ENCODE measurements around the gene PIP5K1B. TPM values are rescaled to one million over a fixed set of nuclear protein-coding genes. Genes with fewer than 3 reads are reported as not detected.

The PIP5K1B gene
- total RNA-seq, 1 experiment from 2014 or later = 0.20 TPM

DNA sequence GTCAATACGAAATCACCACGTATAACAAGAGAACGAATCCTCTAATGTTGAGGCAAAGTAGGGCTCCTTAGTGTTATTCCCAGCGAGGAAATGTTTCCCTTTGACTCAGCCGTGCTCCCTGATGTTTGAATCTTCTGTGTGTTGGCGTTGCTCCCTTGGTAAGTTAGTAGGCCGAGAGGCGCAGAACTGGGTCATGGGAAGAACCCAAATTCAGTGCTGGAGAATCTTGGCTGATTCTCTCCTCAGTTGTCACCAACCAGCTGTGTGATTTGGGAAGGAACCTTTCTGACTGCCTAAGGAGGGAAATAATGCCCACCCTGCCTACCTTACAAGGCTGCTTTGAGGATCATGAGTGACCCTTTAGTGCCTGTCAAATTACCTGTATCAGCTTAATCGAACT lies 286.4 kb downstream of the PIP5K1B start:
- H3K9me2 ChIP-seq (ENCODE audit: insufficient read depth) = no peaks in the 10 kb centered on the region
- no peak overlapping the region for H3K27ac ChIP-seq (ENCODE audit: low read depth, low read length)
- no peak overlapping the region for H2AFZ ChIP-seq (ENCODE audit: low read depth, low read length, poor library complexity, severe bottlenecking)
- H3K79me2 ChIP-seq (ENCODE audit: insufficient read depth, low read length) = no peaks in the 10 kb centered on the region
- ChIA-PET RAD21 (ENCODE audit: low non-redundant PET in 1 of 2, low total read pairs in 2 of 2, uncharacterized antibody in 2 of 2, unreplicated experiment in 2 of 2) (no interaction called here), POLR2A (no interaction called here), CTCF (no interaction called here)
- no peak overlapping the region for H3K4me2 ChIP-seq (ENCODE audit: low read length)
- no peaks in the 10 kb centered on the region for H3K9me3 ChIP-seq (ENCODE audit: control insufficient read depth in 1 of 2, insufficient read depth in 1 of 2, low read depth in 1 of 2, low read length in 2 of 2)
- H3K4me3 ChIP-seq (replicated peaks in 1 of 2; ENCODE audit: low read depth in 1 of 2, low read length in 2 of 2) = no peak overlapping the region
- H4K20me1 ChIP-seq (ENCODE audit: insufficient read depth) = no peaks in the 10 kb centered on the region
- DNase-seq (ENCODE audit: low read depth, low spot score) (no peak), ATAC-seq (no peak)
- no peaks in the 10 kb centered on the region for H3K4me1 ChIP-seq (ENCODE audit: control insufficient read depth in 1 of 2, insufficient read depth in 2 of 2, low read length in 2 of 2)
- BruUV-seq (replicated peaks) = no TSS peak
- no peaks in the 10 kb centered on the region for H3K36me3 ChIP-seq (ENCODE audit: control insufficient read depth in 1 of 2, insufficient read depth in 2 of 2, low read length in 2 of 2)
- no peak for TF ChIP-seq SP1 (IDR thresholded peaks at IDR 0.05; ENCODE audit: low read depth)
- no peak for TF ChIP-seq TCF7L2 (IDR thresholded peaks at IDR 0.05; ENCODE audit: borderline replicate concordance, extremely low read depth, insufficient read depth, insufficient read length)
- TF ChIP-seq POLR2AphosphoS5 (IDR thresholded peaks at IDR 0.05; ENCODE audit: low read depth, low read length) = no peak
- TF ChIP-seq FOSL1 (IDR thresholded peaks at IDR 0.05; ENCODE audit: low read depth) = no peak
- TF ChIP-seq POLR2A (IDR thresholded peaks at IDR 0.05; ENCODE audit: borderline replicate concordance, extremely low read depth, insufficient read depth, insufficient read length) = no peak
- no peak for TF ChIP-seq EZH2phosphoT487 (IDR thresholded peaks at IDR 0.05; ENCODE audit: borderline replicate concordance)
- TF ChIP-seq CEBPB (IDR thresholded peaks at IDR 0.05; ENCODE audit: low read depth) = no peak
- no peak for TF ChIP-seq JUND (IDR thresholded peaks at IDR 0.05)
- TF ChIP-seq, protein P1, sequence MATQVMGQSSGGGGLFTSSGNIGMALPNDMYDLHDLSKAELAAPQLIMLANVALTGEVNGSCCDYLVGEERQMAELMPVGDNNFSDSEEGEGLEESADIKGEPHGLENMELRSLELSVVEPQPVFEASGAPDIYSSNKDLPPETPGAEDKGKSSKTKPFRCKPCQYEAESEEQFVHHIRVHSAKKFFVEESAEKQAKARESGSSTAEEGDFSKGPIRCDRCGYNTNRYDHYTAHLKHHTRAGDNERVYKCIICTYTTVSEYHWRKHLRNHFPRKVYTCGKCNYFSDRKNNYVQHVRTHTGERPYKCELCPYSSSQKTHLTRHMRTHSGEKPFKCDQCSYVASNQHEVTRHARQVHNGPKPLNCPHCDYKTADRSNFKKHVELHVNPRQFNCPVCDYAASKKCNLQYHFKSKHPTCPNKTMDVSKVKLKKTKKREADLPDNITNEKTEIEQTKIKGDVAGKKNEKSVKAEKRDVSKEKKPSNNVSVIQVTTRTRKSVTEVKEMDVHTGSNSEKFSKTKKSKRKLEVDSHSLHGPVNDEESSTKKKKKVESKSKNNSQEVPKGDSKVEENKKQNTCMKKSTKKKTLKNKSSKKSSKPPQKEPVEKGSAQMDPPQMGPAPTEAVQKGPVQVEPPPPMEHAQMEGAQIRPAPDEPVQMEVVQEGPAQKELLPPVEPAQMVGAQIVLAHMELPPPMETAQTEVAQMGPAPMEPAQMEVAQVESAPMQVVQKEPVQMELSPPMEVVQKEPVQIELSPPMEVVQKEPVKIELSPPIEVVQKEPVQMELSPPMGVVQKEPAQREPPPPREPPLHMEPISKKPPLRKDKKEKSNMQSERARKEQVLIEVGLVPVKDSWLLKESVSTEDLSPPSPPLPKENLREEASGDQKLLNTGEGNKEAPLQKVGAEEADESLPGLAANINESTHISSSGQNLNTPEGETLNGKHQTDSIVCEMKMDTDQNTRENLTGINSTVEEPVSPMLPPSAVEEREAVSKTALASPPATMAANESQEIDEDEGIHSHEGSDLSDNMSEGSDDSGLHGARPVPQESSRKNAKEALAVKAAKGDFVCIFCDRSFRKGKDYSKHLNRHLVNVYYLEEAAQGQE (IDR thresholded peaks at IDR 0.05; ENCODE audit: low read depth) = no peak
- TF ChIP-seq, protein P2, sequence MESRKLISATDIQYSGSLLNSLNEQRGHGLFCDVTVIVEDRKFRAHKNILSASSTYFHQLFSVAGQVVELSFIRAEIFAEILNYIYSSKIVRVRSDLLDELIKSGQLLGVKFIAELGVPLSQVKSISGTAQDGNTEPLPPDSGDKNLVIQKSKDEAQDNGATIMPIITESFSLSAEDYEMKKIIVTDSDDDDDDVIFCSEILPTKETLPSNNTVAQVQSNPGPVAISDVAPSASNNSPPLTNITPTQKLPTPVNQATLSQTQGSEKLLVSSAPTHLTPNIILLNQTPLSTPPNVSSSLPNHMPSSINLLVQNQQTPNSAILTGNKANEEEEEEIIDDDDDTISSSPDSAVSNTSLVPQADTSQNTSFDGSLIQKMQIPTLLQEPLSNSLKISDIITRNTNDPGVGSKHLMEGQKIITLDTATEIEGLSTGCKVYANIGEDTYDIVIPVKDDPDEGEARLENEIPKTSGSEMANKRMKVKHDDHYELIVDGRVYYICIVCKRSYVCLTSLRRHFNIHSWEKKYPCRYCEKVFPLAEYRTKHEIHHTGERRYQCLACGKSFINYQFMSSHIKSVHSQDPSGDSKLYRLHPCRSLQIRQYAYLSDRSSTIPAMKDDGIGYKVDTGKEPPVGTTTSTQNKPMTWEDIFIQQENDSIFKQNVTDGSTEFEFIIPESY (IDR thresholded peaks at IDR 0.05; ENCODE audit: extremely low read depth, insufficient replicate concordance, low read length) = no peak
- TF ChIP-seq, protein P3, sequence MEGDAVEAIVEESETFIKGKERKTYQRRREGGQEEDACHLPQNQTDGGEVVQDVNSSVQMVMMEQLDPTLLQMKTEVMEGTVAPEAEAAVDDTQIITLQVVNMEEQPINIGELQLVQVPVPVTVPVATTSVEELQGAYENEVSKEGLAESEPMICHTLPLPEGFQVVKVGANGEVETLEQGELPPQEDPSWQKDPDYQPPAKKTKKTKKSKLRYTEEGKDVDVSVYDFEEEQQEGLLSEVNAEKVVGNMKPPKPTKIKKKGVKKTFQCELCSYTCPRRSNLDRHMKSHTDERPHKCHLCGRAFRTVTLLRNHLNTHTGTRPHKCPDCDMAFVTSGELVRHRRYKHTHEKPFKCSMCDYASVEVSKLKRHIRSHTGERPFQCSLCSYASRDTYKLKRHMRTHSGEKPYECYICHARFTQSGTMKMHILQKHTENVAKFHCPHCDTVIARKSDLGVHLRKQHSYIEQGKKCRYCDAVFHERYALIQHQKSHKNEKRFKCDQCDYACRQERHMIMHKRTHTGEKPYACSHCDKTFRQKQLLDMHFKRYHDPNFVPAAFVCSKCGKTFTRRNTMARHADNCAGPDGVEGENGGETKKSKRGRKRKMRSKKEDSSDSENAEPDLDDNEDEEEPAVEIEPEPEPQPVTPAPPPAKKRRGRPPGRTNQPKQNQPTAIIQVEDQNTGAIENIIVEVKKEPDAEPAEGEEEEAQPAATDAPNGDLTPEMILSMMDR (IDR thresholded peaks at IDR 0.05 in 2 of 3, conservative IDR thresholded peaks at IDR 0.05 in 1 of 3; ENCODE audit: borderline replicate concordance in 1 of 3, insufficient read depth in 1 of 3, low read depth in 2 of 3, low read length in 2 of 3) = no peak
- no peak for TF ChIP-seq EZH2 (IDR thresholded peaks at IDR 0.05)
- H3K9ac ChIP-seq (ENCODE audit: low read length) = no peak overlapping the region
- no peaks in the 10 kb centered on the region for H3K27me3 ChIP-seq (ENCODE audit: insufficient read depth, low read length)
- intact Hi-C loops (cut with micrococcal nuclease) = loop anchor here (10.0 kb wide), 1 partner anchor 237 kb away; no protein-coding TSS in a partner anchor

Data from HCT116 (cell line).